Aorta (tissue), 5 donors: ENCODE measurements around the gene RAET1L. TPM values are rescaled to one million over a fixed set of nuclear protein-coding genes. Genes with fewer than 3 reads are reported as not detected.
A peak's percentile ranks its signal among the peaks of the same experiment; 100 is the strongest.
"Not testable (repeated sequence)": the region's sequence is repeated elsewhere in the genome, so short reads cannot be mapped to it uniquely, and the experiment has no call there.

Experiments
- ATAC-seq: fragments of 200-7000 bp; cut with Tn5 transposase; one replicate; pipeline ENCODE4 v1.9.1; 2022; ENCODE audit warnings: moderate library complexity; ENCODE audit not compliant: low FRiP score
- DNase-seq, 2 donors: peaks; one replicate each; pipeline ENCODE4 v3.0.0-alpha.2; 2020
- H3K27ac ChIP-seq, 2 donors: one replicate each; pipeline ENCODE4 v1.5.1; 2013; ENCODE audit warnings: low read length in 2 of 2, mild to moderate bottlenecking in 2 of 2, moderate library complexity in 2 of 2, control low read depth in 1 of 2, inconsistent platforms in 1 of 2, low read depth in 1 of 2
- H3K27me3 ChIP-seq, 2 donors: one replicate each; pipeline ENCODE4 v1.6.1; 2013; ENCODE audit warnings: control low read depth in 1 of 2, low read length in 1 of 2, mild to moderate bottlenecking in 1 of 2, moderate library complexity in 1 of 2; ENCODE audit not compliant: insufficient read depth in 2 of 2, control insufficient read depth in 1 of 2
- H3K36me3 ChIP-seq, 2 donors: one replicate each; pipeline ENCODE4 v1.6.1; 2013; ENCODE audit warnings: control low read depth in 1 of 2, low read length in 1 of 2, mild to moderate bottlenecking in 1 of 2; ENCODE audit not compliant: insufficient read depth in 2 of 2, control insufficient read depth in 1 of 2
- H3K4me1 ChIP-seq, 2 donors: one replicate each; pipeline ENCODE4 v1.6.1; 2013; ENCODE audit warnings: low read length in 2 of 2, control low read depth in 1 of 2, mild to moderate bottlenecking in 1 of 2, moderate library complexity in 1 of 2; ENCODE audit not compliant: insufficient read depth in 2 of 2, control insufficient read depth in 1 of 2
- H3K4me3 ChIP-seq, 2 donors: one replicate each; pipeline ENCODE4 v1.5.1; 2013; ENCODE audit warnings: low read length in 2 of 2, control low read depth in 1 of 2, mild to moderate bottlenecking in 1 of 2
- H3K9me3 ChIP-seq: one replicate; pipeline ENCODE4 v1.6.1; 2013; ENCODE audit warnings: mild to moderate bottlenecking, low read length; ENCODE audit not compliant: control insufficient read depth
- WGBS, 2 donors: extraction: QIAGEN DNeasy Blood & Tissue Kit; methylation state at CpG; one replicate each; pipeline ENCODE4 v1.1.7; 2013; 5-methylcytosine and 5-hydroxymethylcytosine counted together
- intact Hi-C, 2 donors: fragments of 100-400 bp; cut with DNase I; formaldehyde crosslinking; loops; one replicate each; pipeline versions ENCODE4 v1.14.2 to v1.15.0; 2022
- polyA plus RNA-seq, 2 donors: library from polyadenylated mRNA; stranded (reverse); fragments of 200-250 nt; gene quantifications; one replicate each; pipeline ENCODE4 v1.2.3, GENCODE V29; 2013
- total RNA-seq, 2 donors: library from RNA; stranded (reverse); fragmentation: NEBNext Ultra II Directional; extraction: Animal tissue kit (Norgen Biotek cat#: 25700); gene quantifications; one replicate each; pipeline ENCODE4 v1.2.1, GENCODE V29; 2021
- donor health status: healthy with polysubstance abuse.
- donor health status: Bipolar disorder and iron deficiency.
- donor health status: DM: no; HTN: no; CAD: no.
- donor health status: DM: no; HTN: no; CAD: no.
- donor health status: DM: yes; HTN: yes; CAD: no.

The RAET1L gene
- total and polyA plus RNA-seq, 4 donors, result not detected

- no peak for ATAC-seq
- no peaks in the 10 kb centered on the region for H3K36me3 ChIP-seq
Measured at GRCh38 chr6:149995235-149995750, 30.0 kb downstream of the RAET1L start.

GRCh38 chr6:149991838-149992237, 33.5 kb downstream of the RAET1L start:
- no peaks in the 10 kb centered on the region for H3K36me3 ChIP-seq
- no peaks in the 10 kb centered on the region for H3K27me3 ChIP-seq
- H3K27ac ChIP-seq, result no peak overlapping the region
- DNase-seq (no peak), ATAC-seq (no peak)
- 41 to 43% methylated on average over 4 of the region's 4 CpGs for WGBS, 2 donors
- no peaks in the 10 kb centered on the region for H3K4me1 ChIP-seq
- H3K4me3 ChIP-seq, result no peak overlapping the region
- peaks cover 6% of the 10 kb centered on the region for H3K9me3 ChIP-seq
- intact Hi-C loops, result no loop called here

More at GRCh38 chr6:149995235-149995750, 30.0 kb downstream of the RAET1L start:
- H3K27ac ChIP-seq, result no peak overlapping the region
- intact Hi-C loops, result no loop called here
- no peak for DNase-seq
- WGBS, 2 donors, result 72 to 73% methylated on average over 6 of the region's 6 CpGs
- no peak overlapping the region for H3K4me3 ChIP-seq
- no peaks in the 10 kb centered on the region for H3K4me1 ChIP-seq
- H3K27me3 ChIP-seq, result peaks cover 0 to 2% of the 10 kb centered on the region in 2 donors
- H3K9me3 ChIP-seq, result peaks cover 2% of the 10 kb centered on the region

- not testable (repeated sequence) for H3K27me3 ChIP-seq
Measured at GRCh38 chr6:149991472-149991795, 33.9 kb downstream of the RAET1L start.

GRCh38 chr6:149990661-149991471, 34.5 kb downstream of the RAET1L start:
- no peak for DNase-seq
- peaks cover 0 to 1% of the 10 kb centered on the region in 2 donors for H3K27me3 ChIP-seq
- no peak for ATAC-seq

More at GRCh38 chr6:149991472-149991795, 33.9 kb downstream of the RAET1L start:
- 4 to 7% methylated on average over 6 to 7 of the region's 7 CpGs for WGBS, 2 donors
- H3K36me3 ChIP-seq, H3K4me1 ChIP-seq, DNase-seq, H3K4me3 ChIP-seq, H3K9me3 ChIP-seq, H3K27ac ChIP-seq, intact Hi-C loops: not testable (repeated sequence)
- ATAC-seq, result peak; percentile 31

GRCh38 chr6:149990212-149990660, 35.1 kb downstream of the RAET1L start:
- no peak overlapping the region for H3K4me3 ChIP-seq
- intact Hi-C loops, result no loop called here
- peaks cover 0 to 4% of the 10 kb centered on the region in 2 donors for H3K27me3 ChIP-seq
- ATAC-seq (peak; percentile 50), DNase-seq (no peak)
- no peaks in the 10 kb centered on the region for H3K36me3 ChIP-seq
- H3K4me1 ChIP-seq, result no peaks in the 10 kb centered on the region
- H3K27ac ChIP-seq, result no peak overlapping the region
- WGBS, 2 donors, result 1 to 4% methylated on average over 32 of the region's 32 CpGs
- peaks cover 6% of the 10 kb centered on the region for H3K9me3 ChIP-seq

More at GRCh38 chr6:149990661-149991471, 34.5 kb downstream of the RAET1L start:
- WGBS, 2 donors, result 3% methylated on average over 49 of the region's 49 CpGs
- peaks cover 6% of the 10 kb centered on the region for H3K9me3 ChIP-seq
- H3K27ac ChIP-seq, result no peak overlapping the region
- H3K36me3 ChIP-seq, result no peaks in the 10 kb centered on the region
- intact Hi-C loops, result no loop called here
- H3K4me1 ChIP-seq, result no peaks in the 10 kb centered on the region
- H3K4me3 ChIP-seq, result no peak overlapping the region

GRCh38 chr6:149988550-149989346, 36.6 kb downstream of the RAET1L start:
- no peak for ATAC-seq
- no peak for DNase-seq
- Histone ChIP-seq H3K4me3 (no peak overlapping the region), H3K4me1 (no peaks in the 10 kb centered on the region), H3K36me3 (no peaks in the 10 kb centered on the region), H3K9me3 (peaks cover 6% of the 10 kb centered on the region), H3K27me3 (peaks cover 0 to 5% of the 10 kb centered on the region in 2 donors), H3K27ac (no peak overlapping the region)
- intact Hi-C loops, result no loop called here
- 7 to 9% methylated on average over 17 of the region's 17 CpGs for WGBS, 2 donors

GRCh38 chr6:149987602-149988107, 37.7 kb downstream of the RAET1L start:
- H3K27me3 ChIP-seq, result peaks cover 0 to 5% of the 10 kb centered on the region in 2 donors
- H3K4me3 ChIP-seq, result no peak overlapping the region
- ATAC-seq (no peak), DNase-seq (no peak)
- no peaks in the 10 kb centered on the region for H3K4me1 ChIP-seq
- no peaks in the 10 kb centered on the region for H3K36me3 ChIP-seq
- H3K27ac ChIP-seq, result no peak overlapping the region
- intact Hi-C loops, result no loop called here
- 37 to 51% methylated on average over 2 of the region's 2 CpGs for WGBS, 2 donors
- peaks cover 6% of the 10 kb centered on the region for H3K9me3 ChIP-seq

- Histone ChIP-seq H3K4me1 (no peaks in the 10 kb centered on the region), H3K27ac (no peak overlapping the region), H3K4me3 (no peak overlapping the region), H3K9me3 (peaks cover 6% of the 10 kb centered on the region), H3K36me3 (no peaks in the 10 kb centered on the region), H3K27me3 (peaks cover 0 to 5% of the 10 kb centered on the region in 2 donors)
- intact Hi-C loops, result no loop called here
- DNase-seq (no peak), ATAC-seq (no peak)
- WGBS, 2 donors, result 8 to 21% methylated on average over 5 of the region's 5 CpGs
Measured at GRCh38 chr6:149985481-149985937, 39.8 kb downstream of the RAET1L start.
